ENCODE measurements around the gene ITGB5. TPM values are rescaled to one million over a fixed set of nuclear protein-coding genes. Genes with fewer than 3 reads are reported as not detected.

The ITGB5 gene
- total RNA-seq, 4 donors from 2014 or later = 114 to 217 (median 193) TPM

DNA sequence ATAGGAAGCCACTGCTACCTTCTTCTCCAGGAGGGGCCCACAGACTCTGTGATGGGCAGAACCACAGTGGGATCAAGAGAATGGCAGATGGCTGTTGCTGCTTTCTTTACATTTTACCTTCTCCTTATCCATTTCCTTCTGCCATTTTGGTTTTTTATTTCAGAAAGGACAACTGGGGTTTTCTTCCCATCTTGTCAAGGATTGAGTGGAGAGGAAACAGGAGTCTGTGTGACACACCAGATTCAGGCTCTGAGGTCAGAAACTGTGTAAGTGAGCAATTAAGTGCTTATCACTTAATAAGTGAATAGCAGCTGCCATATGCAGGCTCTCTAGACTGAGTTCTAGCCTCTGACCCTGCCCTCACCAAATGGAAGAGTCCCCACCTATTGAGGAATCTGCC is 47.3 kb downstream of the ITGB5 start:
- H3K9me3 ChIP-seq = no peaks in the 10 kb centered on the region
- no peaks in the 10 kb centered on the region for H3K27me3 ChIP-seq
- no peak for DNase-seq (ENCODE audit: low spot score in 2 of 2)
- peaks cover 0 to 43% (median 22%) of the 10 kb centered on the region in 4 donors for H3K4me1 ChIP-seq
- no peak overlapping the region for H3K27ac ChIP-seq
- no peak for TF ChIP-seq EP300 (IDR thresholded peaks at IDR 0.05)
- H3K36me3 ChIP-seq = peaks cover 0 to 34% (median 0%) of the 10 kb centered on the region in 3 donors
- H3K4me3 ChIP-seq = no peak overlapping the region

GRCh38 chr3:124838963-124839362 is 48.2 kb downstream of the ITGB5 start:
- Histone ChIP-seq H3K4me3 (no peak overlapping the region), H3K4me1 (peaks cover 0 to 43% (median 22%) of the 10 kb centered on the region in 4 donors), H3K27me3 (no peaks in the 10 kb centered on the region), H3K9me3 (no peaks in the 10 kb centered on the region), H3K27ac (peak overlapping the region in 3 of 4 donors; percentile 22 to 68 (median 38)), H3K36me3 (peaks cover 0 to 34% (median 0%) of the 10 kb centered on the region in 3 donors)
- DNase-seq (ENCODE audit: low spot score in 2 of 2) = no peak
- TF ChIP-seq POLR2A (IDR thresholded peaks at IDR 0.05) (no peak), EP300 (IDR thresholded peaks at IDR 0.05) (no peak)
- TF ChIP-seq, protein P1, sequence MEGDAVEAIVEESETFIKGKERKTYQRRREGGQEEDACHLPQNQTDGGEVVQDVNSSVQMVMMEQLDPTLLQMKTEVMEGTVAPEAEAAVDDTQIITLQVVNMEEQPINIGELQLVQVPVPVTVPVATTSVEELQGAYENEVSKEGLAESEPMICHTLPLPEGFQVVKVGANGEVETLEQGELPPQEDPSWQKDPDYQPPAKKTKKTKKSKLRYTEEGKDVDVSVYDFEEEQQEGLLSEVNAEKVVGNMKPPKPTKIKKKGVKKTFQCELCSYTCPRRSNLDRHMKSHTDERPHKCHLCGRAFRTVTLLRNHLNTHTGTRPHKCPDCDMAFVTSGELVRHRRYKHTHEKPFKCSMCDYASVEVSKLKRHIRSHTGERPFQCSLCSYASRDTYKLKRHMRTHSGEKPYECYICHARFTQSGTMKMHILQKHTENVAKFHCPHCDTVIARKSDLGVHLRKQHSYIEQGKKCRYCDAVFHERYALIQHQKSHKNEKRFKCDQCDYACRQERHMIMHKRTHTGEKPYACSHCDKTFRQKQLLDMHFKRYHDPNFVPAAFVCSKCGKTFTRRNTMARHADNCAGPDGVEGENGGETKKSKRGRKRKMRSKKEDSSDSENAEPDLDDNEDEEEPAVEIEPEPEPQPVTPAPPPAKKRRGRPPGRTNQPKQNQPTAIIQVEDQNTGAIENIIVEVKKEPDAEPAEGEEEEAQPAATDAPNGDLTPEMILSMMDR (IDR thresholded peaks at IDR 0.05) = no peak
- WGBS, 2 donors = 87 to 94% methylated on average over 3 of the region's 3 CpGs

DNA sequence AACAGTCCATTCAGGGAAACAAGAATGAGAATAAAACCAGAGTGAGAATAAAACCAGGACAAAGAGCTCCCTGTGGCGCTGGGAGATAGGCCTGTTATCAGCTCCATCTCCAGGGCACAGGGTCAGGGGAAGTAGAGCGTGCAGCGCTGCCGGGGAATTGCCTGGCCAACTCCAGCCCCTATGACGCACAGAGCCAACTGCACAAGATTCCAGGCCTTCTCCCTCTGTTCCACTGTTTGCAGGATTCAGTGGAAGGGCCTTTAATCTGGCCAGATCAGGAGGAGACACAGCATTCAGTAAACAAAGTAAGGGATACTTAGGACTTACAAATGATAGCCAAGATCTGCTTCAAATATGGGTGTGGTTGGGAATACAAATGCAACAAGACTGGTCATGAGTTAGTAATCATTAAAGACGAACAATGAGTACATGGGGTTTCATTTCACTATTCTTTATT is 49.4 kb downstream of the ITGB5 start:
- Histone ChIP-seq H3K36me3 (peaks cover 0 to 25% (median 0%) of the 10 kb centered on the region in 3 donors), H3K9me3 (no peaks in the 10 kb centered on the region), H3K4me1 (peaks cover 0 to 53% (median 26%) of the 10 kb centered on the region in 4 donors), H3K27ac (peak overlapping the region; percentile 26 to 68 (median 54)), H3K4me3 (no peak overlapping the region), H3K27me3 (no peaks in the 10 kb centered on the region)
- peak in 1 of 2 donors; percentile 39 for DNase-seq (ENCODE audit: low spot score in 2 of 2)
- peak; percentile 62 to 68 for TF ChIP-seq EP300 (IDR thresholded peaks at IDR 0.05)
- TF ChIP-seq, protein P1 (IDR thresholded peaks at IDR 0.05) = no peak
- 29 to 39% methylated on average over 6 of the region's 6 CpGs for WGBS, 2 donors

DNA sequence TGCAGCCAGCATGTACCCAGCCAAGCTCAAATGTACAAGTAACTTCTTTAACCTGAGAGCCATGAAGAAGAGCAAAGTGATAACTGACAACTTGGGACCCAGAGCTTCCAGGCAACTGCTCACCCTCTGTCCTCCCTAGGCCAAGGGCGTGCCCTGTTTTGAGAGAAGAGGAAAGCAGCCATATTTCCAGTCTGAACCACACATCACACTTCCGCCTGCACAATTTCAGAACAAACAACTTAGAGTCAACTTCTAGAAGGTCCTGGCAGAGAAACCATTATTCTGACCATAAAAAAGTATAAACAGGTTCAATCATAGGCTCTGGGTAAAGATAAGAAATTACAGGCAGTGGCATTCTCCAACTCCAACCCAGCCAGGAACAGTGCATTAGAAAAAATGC is 50.1 kb downstream of the ITGB5 start:
- TF ChIP-seq POLR2A (IDR thresholded peaks at IDR 0.05) (no peak), EP300 (IDR thresholded peaks at IDR 0.05) (no peak)
- TF ChIP-seq, protein P1 (IDR thresholded peaks at IDR 0.05) = no peak
- DNase-seq (ENCODE audit: low spot score in 2 of 2) = no peak
- Histone ChIP-seq H3K4me3 (no peak overlapping the region), H3K36me3 (peaks cover 0 to 20% (median 0%) of the 10 kb centered on the region in 3 donors), H3K4me1 (peaks cover 0 to 56% (median 28%) of the 10 kb centered on the region in 4 donors), H3K27ac (peak overlapping the region; percentile 26 to 68 (median 54)), H3K9me3 (no peaks in the 10 kb centered on the region), H3K27me3 (no peaks in the 10 kb centered on the region)
- 81 to 82% methylated on average over 2 of the region's 2 CpGs for WGBS, 2 donors

DNA sequence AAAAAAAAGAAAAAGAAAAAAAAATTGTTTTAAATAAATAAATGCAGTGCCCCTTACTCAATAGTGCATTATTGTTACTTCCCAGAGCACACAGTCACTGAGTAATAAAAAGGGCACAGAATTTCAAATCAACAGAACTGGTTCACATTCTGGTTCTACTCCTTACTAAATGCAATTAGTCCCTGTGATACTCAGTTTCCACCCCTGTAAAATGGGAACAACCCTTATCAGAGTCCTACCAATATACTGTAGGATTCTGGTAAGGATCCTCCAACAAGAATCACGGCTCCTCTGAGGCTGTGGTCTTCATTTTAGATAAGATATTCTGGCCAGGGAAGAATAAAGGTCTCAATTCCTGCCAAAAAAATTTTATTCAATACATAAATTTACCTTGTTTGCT is 50.7 kb downstream of the ITGB5 start:
- Histone ChIP-seq H3K36me3 (peaks cover 0 to 18% (median 0%) of the 10 kb centered on the region in 3 donors), H3K27me3 (no peaks in the 10 kb centered on the region), H3K27ac (peak overlapping the region; percentile 26 to 68 (median 54)), H3K9me3 (no peaks in the 10 kb centered on the region), H3K4me3 (no peak overlapping the region), H3K4me1 (peaks cover 0 to 56% (median 28%) of the 10 kb centered on the region in 4 donors)
- TF ChIP-seq, protein P1 (IDR thresholded peaks at IDR 0.05) = no peak
- TF ChIP-seq EP300 (IDR thresholded peaks at IDR 0.05) = no peak
- no peak for TF ChIP-seq POLR2A (IDR thresholded peaks at IDR 0.05)
- WGBS, 2 donors = 89 to 91% methylated on average over 1 of the region's 1 CpG
- no peak for DNase-seq (ENCODE audit: low spot score in 2 of 2)
